GM12892 (cell line): Measurements from ENCODE around the gene NOA1.

Experiments used
- DNase-seq: peaks from one replicate; pipeline ENCODE4 v3.0.0; 2011; ENCODE audit not compliant: insufficient read length
- FAIRE-seq: peaks from 2 replicates; lab custom pipeline; 2011; peaks lifted over from hg19 to GRCh38; lab: Jason Lieb, UNC
- POLR2A ChIP-seq: IDR thresholded peaks from 2 replicates; pipeline ENCODE4 v1.6.1; 2011; ENCODE audit warnings: low read depth, low read length, control low read depth
- POLR2AphosphoS5 ChIP-seq: IDR thresholded peaks from 2 replicates; pipeline ENCODE4 v1.6.1; 2011; ENCODE audit warnings: low read depth, low read length, control low read depth
- TAF1 ChIP-seq: IDR thresholded peaks from 2 replicates; pipeline ENCODE4 v1.6.1; 2011; ENCODE audit warnings: low read depth, mild to moderate bottlenecking, control low read depth, low read length, borderline replicate concordance

The NOA1 gene

DNA sequence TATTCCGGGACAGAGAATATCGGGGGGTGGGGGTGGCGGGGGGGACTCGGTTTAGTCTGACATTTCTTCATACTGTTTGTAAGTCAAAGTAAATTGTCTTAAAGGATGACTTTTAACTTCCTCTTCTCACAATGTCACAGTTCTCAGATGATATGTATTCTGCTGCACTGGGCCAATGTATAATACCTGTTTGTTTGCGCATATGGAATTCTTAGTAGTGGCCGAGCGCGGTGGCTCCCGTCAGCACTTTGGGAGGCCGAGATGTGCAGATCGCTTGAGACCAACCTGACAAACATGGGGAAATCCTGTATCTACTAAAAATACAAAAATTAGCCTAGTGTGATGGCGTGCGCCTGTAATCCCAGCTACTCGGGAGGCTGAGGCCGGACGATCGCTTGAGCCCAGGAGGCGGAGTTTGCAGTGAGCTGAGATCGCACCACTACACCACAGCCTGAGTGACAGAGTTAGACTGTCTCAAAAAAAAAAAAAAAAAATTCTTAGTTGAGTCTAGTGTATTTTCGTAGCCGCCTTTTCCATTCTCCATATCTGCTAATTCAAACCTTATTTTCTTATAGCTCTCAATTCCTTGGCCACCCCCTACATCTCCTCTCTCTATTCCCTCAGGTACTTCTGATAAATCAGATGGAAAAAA is 2.1 kb upstream of the NOA1 start:
- FAIRE-seq, result no peak
- TF ChIP-seq POLR2A (no peak), TAF1 (no peak), POLR2AphosphoS5 (no peak)
- no peak for DNase-seq

DNA sequence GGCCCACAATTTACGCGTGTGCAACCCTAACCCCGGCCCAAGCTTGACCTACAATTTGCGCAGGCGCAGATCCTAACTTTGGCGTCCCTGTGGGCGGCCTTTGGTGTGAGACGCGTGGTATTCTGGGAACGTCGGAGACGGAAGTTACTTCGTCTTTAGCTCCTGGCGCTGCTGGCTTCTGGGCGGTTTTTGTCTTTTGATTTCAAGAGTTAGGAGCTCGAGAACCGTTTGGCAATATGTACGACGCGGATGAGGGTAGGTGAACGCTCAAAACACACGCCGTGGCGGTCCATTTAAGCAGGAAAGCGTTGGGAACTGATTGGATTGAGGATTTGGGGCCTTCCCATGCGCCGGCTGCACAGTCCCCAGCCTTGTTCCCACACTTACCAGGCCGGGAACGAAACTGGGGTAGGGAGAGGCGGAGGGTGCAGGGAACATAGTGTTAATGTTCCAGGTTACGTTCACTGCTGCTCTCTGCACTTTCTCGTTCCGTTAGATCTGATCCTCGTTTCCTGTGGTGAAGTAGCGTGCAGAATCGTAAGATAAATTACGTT is 1.4 kb upstream of the NOA1 start, which contains the start of gene POLR2B:
Gene POLR2B (plus strand): TSS at position 147 of the 554 bp plus-strand sequence. CDS start 90 bp downstream, at position 237.
- FAIRE-seq, result peak; percentile 81
- peak; percentile 57 for DNase-seq
- TF ChIP-seq POLR2AphosphoS5 (peak; percentile 91), TAF1 (peak; percentile 70), POLR2A (peak; percentile 92)

- DNase-seq, result peak; percentile 38
- no peak for FAIRE-seq
- TF ChIP-seq POLR2AphosphoS5 (no peak), TAF1 (no peak), POLR2A (no peak)
Observed at GRCh38 chr4:56976837-56977320, 527 bp downstream of the NOA1 start.

DNA sequence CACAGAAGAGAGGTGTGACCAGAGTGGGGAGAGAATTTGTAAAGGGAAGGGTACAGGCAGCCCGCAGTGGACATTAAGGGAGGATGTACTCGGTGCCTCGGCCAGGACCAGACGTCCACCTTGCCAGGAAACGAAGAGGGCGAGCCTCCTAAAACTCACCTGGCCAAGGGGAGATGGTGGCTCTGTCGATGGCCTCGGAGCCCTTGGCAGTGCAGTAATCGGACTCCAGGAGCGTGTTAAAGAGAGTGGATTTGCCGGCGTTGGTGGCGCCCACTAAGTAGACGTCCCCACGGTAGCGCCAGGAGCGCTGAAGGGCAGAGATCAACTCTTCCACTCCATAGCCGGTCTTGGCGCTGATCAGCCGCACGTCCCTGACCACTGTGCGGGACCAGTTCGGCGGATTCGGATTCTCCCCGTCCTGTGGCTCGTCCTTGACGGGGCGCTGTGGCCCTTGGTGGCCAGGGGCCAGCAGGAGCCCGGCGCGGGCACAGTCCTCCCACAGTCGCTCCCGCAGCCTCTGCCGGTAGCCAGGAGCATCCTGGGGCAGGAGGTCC is 1.0 kb downstream of the NOA1 start:
- FAIRE-seq (no peak), DNase-seq (no peak)

DNA sequence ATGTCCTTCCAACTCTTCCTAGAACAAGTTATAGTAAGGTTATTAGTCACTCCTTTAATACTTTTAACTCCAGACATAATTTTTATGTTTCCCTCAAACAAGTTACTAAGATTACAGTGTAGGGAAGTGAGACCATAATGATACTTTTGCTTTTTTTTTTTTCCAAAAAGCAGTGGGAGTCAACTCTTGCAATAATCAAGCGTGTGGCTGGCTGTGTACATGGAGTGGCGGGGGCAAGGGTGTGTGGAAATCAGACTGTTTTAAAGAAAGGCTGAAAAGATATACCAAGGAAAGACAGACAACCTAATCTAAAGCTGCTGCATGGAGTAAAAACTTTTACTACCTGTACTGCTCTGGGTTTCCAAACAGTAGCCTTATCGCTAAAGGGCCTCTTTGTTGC is 4.1 kb downstream of the NOA1 start:
- no peak for DNase-seq
- no peak for FAIRE-seq
- TF ChIP-seq POLR2A (no peak), POLR2AphosphoS5 (no peak)

More for the DNA sequence above, 1.0 kb downstream of the NOA1 start:
- no peak for TF ChIP-seq POLR2A
- no peak for TF ChIP-seq POLR2AphosphoS5
- no peak for TF ChIP-seq TAF1

GRCh38 chr4:56972809-56973208 is 4.6 kb downstream of the NOA1 start:
- DNase-seq, result no peak
- TF ChIP-seq POLR2A, result no peak
- no peak for TF ChIP-seq POLR2AphosphoS5
- TF ChIP-seq TAF1, result no peak
- no peak for FAIRE-seq

GRCh38 chr4:56972389-56972788 is 5.0 kb downstream of the NOA1 start:
- FAIRE-seq (no peak), DNase-seq (no peak)
- no peak for TF ChIP-seq TAF1
- no peak for TF ChIP-seq POLR2AphosphoS5
- no peak for TF ChIP-seq POLR2A

- FAIRE-seq (no peak), DNase-seq (no peak)
- TF ChIP-seq POLR2AphosphoS5, result no peak
- TF ChIP-seq TAF1, result no peak
Observed at GRCh38 chr4:56971383-56971782, 6.0 kb downstream of the NOA1 start.

DNA sequence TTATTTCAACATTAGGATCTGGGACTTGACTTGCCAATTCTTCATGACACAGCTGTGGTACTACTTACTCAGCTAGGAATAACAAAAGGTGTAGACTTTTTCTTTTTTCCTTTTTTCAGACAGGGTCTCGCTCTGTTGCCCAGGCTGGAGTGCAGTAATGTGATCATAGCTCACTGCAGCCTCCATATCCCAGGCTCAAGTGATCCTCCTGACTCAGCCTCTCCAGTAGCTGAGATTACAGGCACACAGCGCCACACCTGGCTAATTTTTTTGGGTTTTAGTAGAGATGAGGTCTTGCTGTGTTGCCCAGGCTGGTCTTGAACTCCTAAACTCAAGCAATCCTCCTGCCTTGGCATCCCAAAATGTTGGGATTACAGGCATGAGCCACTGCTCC is 16.3 kb downstream of the NOA1 start:
- FAIRE-seq (no peak), DNase-seq (no peak)
- TF ChIP-seq POLR2A, result no peak
- no peak for TF ChIP-seq TAF1

GRCh38 chr4:56959100-56959499 is 18.3 kb downstream of the NOA1 start:
- TF ChIP-seq POLR2A (no peak), TAF1 (no peak)
- no peak for DNase-seq
- FAIRE-seq, result no peak

- FAIRE-seq (no peak), DNase-seq (no peak)
- TF ChIP-seq POLR2A, result no peak
- TF ChIP-seq TAF1, result no peak
- no peak for TF ChIP-seq POLR2AphosphoS5
Observed at GRCh38 chr4:56958111-56958517, 19.3 kb downstream of the NOA1 start.

DNA sequence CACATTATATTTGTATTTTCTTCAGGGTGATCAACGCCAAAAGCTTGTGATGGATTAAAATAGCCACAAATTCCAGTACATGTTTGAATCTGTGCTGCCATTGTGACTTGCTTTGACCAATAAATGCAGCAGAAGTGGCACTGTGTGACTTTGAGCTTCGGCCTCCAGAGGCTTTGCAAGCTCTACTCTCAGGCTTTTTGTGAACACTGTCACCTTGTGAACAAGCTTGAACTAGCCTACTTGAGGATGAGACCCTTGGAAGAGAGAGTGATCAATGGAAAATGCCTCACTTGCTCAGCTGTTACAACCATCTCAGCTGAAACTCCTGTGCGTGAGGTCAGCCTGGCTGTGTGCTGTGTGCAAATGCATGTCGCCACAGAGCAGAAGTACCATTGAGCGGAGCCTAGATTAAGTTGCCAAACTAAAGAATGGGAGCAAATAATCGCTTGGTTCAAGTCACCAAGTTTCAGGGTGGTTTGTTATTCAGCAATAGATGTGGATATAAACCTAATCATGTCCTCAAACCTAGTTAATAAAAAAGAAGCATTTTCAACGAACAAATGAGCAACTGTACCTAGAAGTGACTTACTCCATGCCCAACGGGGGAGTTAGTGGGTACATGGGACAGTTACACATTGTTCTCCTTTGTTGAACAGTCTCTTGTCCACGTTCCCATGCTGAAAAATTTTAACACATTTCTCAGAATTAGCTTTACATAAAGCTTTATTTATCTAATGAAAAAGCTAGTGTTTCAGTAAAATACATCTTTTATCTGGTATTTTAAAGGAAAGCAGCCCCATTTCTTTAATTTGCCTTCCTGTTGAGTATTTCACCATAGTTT is 23.5 kb downstream of the NOA1 start:
- DNase-seq, result no peak
- no peak for TF ChIP-seq TAF1
- TF ChIP-seq POLR2AphosphoS5, result no peak
- TF ChIP-seq POLR2A, result no peak

More for the DNA sequence above, 23.5 kb downstream of the NOA1 start:
- FAIRE-seq, result no peak
